HAP-1 (cell line): Measurements from ENCODE around the gene EPS8L1.
"Not testable (repeated sequence)": the region's sequence is repeated elsewhere in the genome, so short reads cannot be mapped to it uniquely, and the experiment has no call there.

Experiments used
- DNase-seq, 2 experiments: peaks; one replicate each; pipeline ENCODE4 v3.0.0-alpha.2; 2016 to 2020; ENCODE audit warnings: low spot score in 2 of 2
- H3K27me3 ChIP-seq: fragments of 250-450 bp; sonication (Bioruptor Pico); 2 replicates; pipeline ENCODE4 v1.5.1; 2020; ENCODE audit warnings: low read depth, mild to moderate bottlenecking, moderate library complexity
- H3K36me3 ChIP-seq: fragments of 250-450 bp; sonication (Bioruptor Pico); replicated peaks from 2 replicates; pipeline ENCODE4 v1.5.1; 2020; ENCODE audit warnings: mild to moderate bottlenecking
- H3K4me1 ChIP-seq: fragments of 250-450 bp; sonication (Bioruptor Pico); 2 replicates; pipeline ENCODE4 v1.5.1; 2020; ENCODE audit warnings: mild to moderate bottlenecking
- H3K4me3 ChIP-seq: fragments of 250-450 bp; sonication (Bioruptor Pico); 2 replicates; pipeline ENCODE4 v1.5.1; 2020; ENCODE audit warnings: mild to moderate bottlenecking, moderate library complexity
- H3K9me3 ChIP-seq: fragments of 250-450 bp; sonication (Bioruptor Pico); 2 replicates; pipeline ENCODE4 v1.5.1; 2020; ENCODE audit warnings: mild to moderate bottlenecking, moderate library complexity
- in situ Hi-C: fragments of 300-500 bp; cut with MboI; formaldehyde crosslinking; loops from 3 replicates; pipeline ENCODE4 v1.14.3; 2020; ENCODE audit warnings: low sequenced_read_pairs, inconsistent platforms, mixed read lengths

EPS8L1 gene

GRCh38 chr19:55075371-55075998 lies at the start of gene EPS8L1:
Gene EPS8L1 (plus strand): TSS chr19:55075869. CDS start chr19:55076445, 576 bp downstream.
- no peak for DNase-seq
- peaks cover 9% of the 10 kb centered on the region for H3K27me3 ChIP-seq

GRCh38 chr19:55027140-55027471 lies 48.6 kb upstream of the EPS8L1 start:
- H3K9me3 ChIP-seq, H3K27me3 ChIP-seq, DNase-seq, H3K4me3 ChIP-seq, H3K4me1 ChIP-seq, H3K36me3 ChIP-seq, in situ Hi-C loops: not testable (repeated sequence)

More at GRCh38 chr19:55075371-55075998, at the start of gene EPS8L1:
- peaks cover 6% of the 10 kb centered on the region for H3K4me1 ChIP-seq
- no peaks in the 10 kb centered on the region for H3K9me3 ChIP-seq
- in situ Hi-C loops, result no loop called here
- no peak within 1 kb of the TSS for H3K4me3 ChIP-seq
- H3K36me3 ChIP-seq, result no peaks in the 10 kb centered on the region

GRCh38 chr19:55027472-55028337 lies 48.0 kb upstream of the EPS8L1 start:
- 0 out of 2 replicates have a peak, but pooled peaks cover 2% of the 10 kb centered on the region for H3K9me3 ChIP-seq
- in situ Hi-C loops, result no loop called here
- no peaks in the 10 kb centered on the region for H3K4me1 ChIP-seq
- H3K4me3 ChIP-seq, result no peak overlapping the region
- no peaks in the 10 kb centered on the region for H3K27me3 ChIP-seq
- no peaks in the 10 kb centered on the region for H3K36me3 ChIP-seq
- DNase-seq, result no peak

- in situ Hi-C loops, result no loop called here
These were observed 46.9 kb upstream of the EPS8L1 start for GRCh38 chr19:55028757-55029156.

GRCh38 chr19:55031178-55031577 lies 44.5 kb upstream of the EPS8L1 start:
- Histone ChIP-seq H3K4me3 (no peak overlapping the region), H3K36me3 (no peaks in the 10 kb centered on the region), H3K9me3 (no peaks in the 10 kb centered on the region), H3K4me1 (no peaks in the 10 kb centered on the region), H3K27me3 (no peaks in the 10 kb centered on the region)
- no peak for DNase-seq
- in situ Hi-C loops, result no loop called here

More at GRCh38 chr19:55028757-55029156, 46.9 kb upstream of the EPS8L1 start:
- Histone ChIP-seq H3K4me3 (no peak overlapping the region), H3K27me3 (no peaks in the 10 kb centered on the region), H3K36me3 (no peaks in the 10 kb centered on the region), H3K9me3 (no peaks in the 10 kb centered on the region), H3K4me1 (no peaks in the 10 kb centered on the region)
- no peak for DNase-seq

GRCh38 chr19:55032170-55032800 lies 43.4 kb upstream of the EPS8L1 start:
- DNase-seq, result no peak
- in situ Hi-C loops, result no loop called here
- no peaks in the 10 kb centered on the region for H3K36me3 ChIP-seq

GRCh38 chr19:55032976-55033643 lies 42.6 kb upstream of the EPS8L1 start:
- H3K36me3 ChIP-seq, in situ Hi-C loops, H3K9me3 ChIP-seq, H3K4me1 ChIP-seq, H3K27me3 ChIP-seq, DNase-seq, H3K4me3 ChIP-seq: not testable (repeated sequence)

More at GRCh38 chr19:55032170-55032800, 43.4 kb upstream of the EPS8L1 start:
- H3K27me3 ChIP-seq, result no peaks in the 10 kb centered on the region
- no peak overlapping the region for H3K4me3 ChIP-seq
- H3K9me3 ChIP-seq, result no peaks in the 10 kb centered on the region
- H3K4me1 ChIP-seq, result no peaks in the 10 kb centered on the region

GRCh38 chr19:55034751-55035150 lies 40.9 kb upstream of the EPS8L1 start:
- in situ Hi-C loops, result no loop called here
- Histone ChIP-seq H3K36me3 (no peaks in the 10 kb centered on the region), H3K27me3 (no peaks in the 10 kb centered on the region), H3K9me3 (no peaks in the 10 kb centered on the region), H3K4me3 (no peak overlapping the region), H3K4me1 (no peaks in the 10 kb centered on the region)
- no peak for DNase-seq

- DNase-seq, result no peak
- Histone ChIP-seq H3K4me1 (no peaks in the 10 kb centered on the region), H3K4me3 (no peak overlapping the region), H3K9me3 (no peaks in the 10 kb centered on the region), H3K36me3 (0 out of 2 replicates have a peak, but pooled peaks cover 2% of the 10 kb centered on the region), H3K27me3 (no peaks in the 10 kb centered on the region)
- in situ Hi-C loops, result no loop called here
These were observed 39.6 kb upstream of the EPS8L1 start for GRCh38 chr19:55036058-55036457.

GRCh38 chr19:55037603-55038002 lies 38.1 kb upstream of the EPS8L1 start:
- H3K36me3 ChIP-seq, H3K4me3 ChIP-seq, in situ Hi-C loops, H3K4me1 ChIP-seq, DNase-seq, H3K9me3 ChIP-seq, H3K27me3 ChIP-seq: not testable (repeated sequence)

GRCh38 chr19:55040654-55041053 lies 35.0 kb upstream of the EPS8L1 start:
- H3K4me3 ChIP-seq, H3K27me3 ChIP-seq, DNase-seq, H3K9me3 ChIP-seq, H3K4me1 ChIP-seq, in situ Hi-C loops: not testable (repeated sequence)
- H3K36me3 ChIP-seq, result peaks cover 19% of the 10 kb centered on the region

GRCh38 chr19:55041244-55041626 lies 34.4 kb upstream of the EPS8L1 start:
- Histone ChIP-seq H3K4me1 (no peaks in the 10 kb centered on the region), H3K36me3 (peaks cover 20% of the 10 kb centered on the region), H3K9me3 (no peaks in the 10 kb centered on the region), H3K4me3 (no peak overlapping the region), H3K27me3 (no peaks in the 10 kb centered on the region)
- in situ Hi-C loops, result no loop called here
- no peak for DNase-seq

GRCh38 chr19:55041627-55042343 lies 33.9 kb upstream of the EPS8L1 start:
- H3K36me3 ChIP-seq, result peaks cover 26% of the 10 kb centered on the region
- DNase-seq, result no peak
- H3K4me3 ChIP-seq, result no peak overlapping the region
- H3K4me1 ChIP-seq, result no peaks in the 10 kb centered on the region
- no peaks in the 10 kb centered on the region for H3K9me3 ChIP-seq
- H3K27me3 ChIP-seq, result no peaks in the 10 kb centered on the region
- in situ Hi-C loops, result no loop called here
